Measurements from ENCODE around the gene L3MBTL3.

The L3MBTL3 gene

GRCh38 chr6:130187335-130188206, 169.2 kb downstream of the L3MBTL3 start:
- DNase-seq, result no peak

GRCh38 chr6:130188207-130188899, 170.0 kb downstream of the L3MBTL3 start:
- DNase-seq, result no peak

DNA sequence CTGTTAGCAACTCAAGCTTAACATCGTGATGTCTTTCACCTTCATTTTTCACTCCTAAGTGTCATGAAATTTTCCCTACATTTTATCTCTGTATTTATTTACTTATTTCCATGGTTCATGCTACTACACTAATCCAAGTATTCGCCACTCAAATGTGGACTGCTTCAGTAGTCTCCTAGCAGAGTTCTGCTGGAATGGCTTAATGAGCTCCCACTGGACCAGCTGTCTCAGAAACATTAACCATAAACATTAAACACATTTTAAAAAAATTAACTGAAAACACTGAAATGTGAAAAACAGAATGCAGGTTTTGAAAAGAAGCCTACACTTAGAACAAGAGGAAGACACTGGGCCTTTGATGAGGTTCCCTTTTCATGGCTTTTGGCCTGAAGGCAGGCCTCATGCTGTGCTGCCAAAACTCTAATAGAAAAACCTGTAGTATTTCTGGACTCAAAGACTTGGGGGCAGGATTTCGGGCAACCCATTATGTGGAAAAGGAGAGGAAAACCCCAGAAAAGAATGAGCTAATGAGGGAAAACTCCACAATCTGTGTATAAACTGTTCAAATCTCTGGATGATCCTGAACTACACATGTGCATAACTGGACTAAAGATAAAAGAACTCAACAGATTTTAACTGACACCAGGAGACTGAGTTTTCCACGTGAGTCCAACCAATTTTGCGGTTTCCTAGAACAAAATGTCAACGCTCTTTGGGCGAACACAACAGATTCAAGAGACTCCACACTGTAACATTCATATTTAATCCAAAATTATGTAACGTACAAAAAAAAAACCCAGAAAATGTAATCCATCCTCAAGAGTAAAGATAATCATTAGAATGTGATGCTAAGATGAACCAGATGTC, 171.4 kb downstream of the L3MBTL3 start:
- no peak for DNase-seq
